ENCODE measurements around the gene CSRP1.

CSRP1 gene

DNA sequence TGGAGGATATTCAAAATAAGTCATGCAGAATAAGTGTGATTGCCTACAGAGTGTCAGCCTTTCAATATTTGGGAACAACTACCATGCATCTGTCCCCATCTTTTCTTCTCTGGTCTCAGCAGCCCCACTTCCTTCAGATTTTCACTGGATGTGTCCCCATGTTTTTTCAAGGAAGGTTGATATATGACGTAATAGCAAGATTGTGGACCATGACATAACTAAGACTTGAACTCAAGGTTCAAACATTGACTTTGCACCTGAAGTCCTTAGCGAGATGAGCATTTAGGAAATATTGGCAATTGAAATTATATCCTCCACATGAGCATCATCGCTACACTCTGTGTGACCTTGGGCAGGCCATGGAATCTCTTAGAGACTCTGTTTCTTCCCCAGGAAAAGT lies 37.8 kb upstream of the CSRP1 start:
- 97% methylated on average over 3 of the region's 3 CpGs for WGBS

DNA sequence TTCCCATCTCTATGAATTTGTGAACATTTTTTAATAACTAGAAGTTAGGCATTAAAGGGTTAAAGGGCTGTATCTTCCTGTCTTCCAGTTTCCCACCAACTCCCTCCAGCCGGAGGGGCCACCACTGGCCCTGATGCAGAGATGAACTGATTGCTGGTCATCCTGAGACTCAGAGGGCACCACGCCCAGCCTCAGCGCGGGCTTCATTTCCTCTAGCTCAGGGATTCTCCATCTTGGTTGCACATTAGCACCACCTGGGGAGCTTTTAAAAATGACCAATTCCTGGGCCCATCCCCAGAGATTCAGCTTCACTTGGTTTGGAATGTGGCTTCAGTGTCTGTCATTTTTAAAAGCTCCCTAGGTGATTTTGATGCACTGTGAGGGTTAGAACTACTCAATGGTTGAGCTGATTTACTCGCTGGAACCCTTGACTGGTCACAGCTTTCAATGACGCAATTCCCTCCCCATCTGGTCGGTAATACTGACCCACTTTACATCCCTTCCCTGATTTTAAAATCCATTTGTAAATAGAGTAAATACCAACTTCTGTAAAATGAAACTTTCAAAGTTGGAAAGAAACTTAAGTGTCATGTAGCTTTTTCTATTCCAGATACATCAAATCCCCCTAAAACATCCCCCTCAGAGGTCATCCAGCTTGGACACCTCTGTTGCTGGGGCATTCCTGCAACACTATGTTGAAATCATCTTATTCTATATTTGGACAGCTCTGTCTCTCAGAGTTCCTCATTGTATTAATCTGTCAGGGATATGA lies 37.1 kb upstream of the CSRP1 start:
- no peak overlapping the region for H3K9ac ChIP-seq (ENCODE audit: low read depth, low read length)
- H3K4me1 ChIP-seq (ENCODE audit: insufficient read depth, low read length), result peaks cover 7% of the 10 kb centered on the region
- WGBS, result 72% methylated on average over 7 of the region's 7 CpGs

More for the DNA sequence above, 37.8 kb upstream of the CSRP1 start:
- H3K4me3 ChIP-seq (ENCODE audit: low read length), result no peak overlapping the region
- no peaks in the 10 kb centered on the region for H3K9me3 ChIP-seq (ENCODE audit: insufficient read depth, low read depth, low read length)
- H3K9ac ChIP-seq (ENCODE audit: low read depth, low read length), result no peak overlapping the region
- H3K4me1 ChIP-seq (ENCODE audit: insufficient read depth, low read length), result peaks cover 7% of the 10 kb centered on the region
- peaks cover 18% of the 10 kb centered on the region for H3K27me3 ChIP-seq (ENCODE audit: insufficient read depth, low read length)
- H3K27ac ChIP-seq (ENCODE audit: low read depth, low read length), result no peak overlapping the region
- no peaks in the 10 kb centered on the region for H3K36me3 ChIP-seq (ENCODE audit: insufficient read depth, low read length)

DNA sequence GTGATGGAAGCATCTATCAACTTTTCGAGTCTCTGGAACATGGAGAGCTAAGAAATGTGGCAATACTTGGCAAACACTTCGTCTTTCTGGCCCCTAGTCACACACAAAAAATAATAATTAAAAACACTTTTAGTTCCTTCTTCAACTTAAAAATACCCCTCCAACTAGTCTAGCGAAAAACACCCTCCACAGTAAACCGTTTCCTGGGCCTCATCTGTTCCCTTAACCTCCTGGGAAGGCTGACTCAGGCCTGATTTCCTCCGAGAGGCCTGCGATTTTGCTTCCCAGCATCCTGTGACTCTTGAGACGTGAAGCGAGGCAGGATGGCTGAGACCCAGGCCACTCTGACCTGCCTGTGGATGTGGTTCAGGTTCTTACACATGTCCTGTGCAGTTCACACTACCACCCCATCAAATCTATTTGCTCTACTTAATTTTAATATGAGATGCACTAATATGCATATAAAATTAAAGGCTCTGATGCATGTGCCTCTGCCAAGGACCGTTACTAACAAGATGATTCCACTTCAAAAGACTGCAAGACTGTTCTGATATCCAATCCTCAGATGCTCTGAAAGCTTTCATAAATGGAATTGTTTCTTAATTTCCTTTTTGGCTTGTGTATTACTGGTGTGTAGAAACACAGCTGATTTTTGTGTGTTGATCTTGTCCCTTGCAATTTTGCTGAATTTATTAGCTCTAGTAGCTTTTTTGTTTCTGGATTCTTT lies 35.5 kb upstream of the CSRP1 start:
- H3K27me3 ChIP-seq (ENCODE audit: insufficient read depth, low read length), result peaks cover 38% of the 10 kb centered on the region
- 81% methylated on average over 9 of the region's 9 CpGs for WGBS
- H3K27ac ChIP-seq (ENCODE audit: low read depth, low read length), result no peak overlapping the region
- H3K4me1 ChIP-seq (ENCODE audit: insufficient read depth, low read length), result peaks cover 10% of the 10 kb centered on the region
- H3K9ac ChIP-seq (ENCODE audit: low read depth, low read length), result no peak overlapping the region
- H3K4me3 ChIP-seq (ENCODE audit: low read length), result no peak overlapping the region
- no peaks in the 10 kb centered on the region for H3K9me3 ChIP-seq (ENCODE audit: insufficient read depth, low read depth, low read length)
- no peaks in the 10 kb centered on the region for H3K36me3 ChIP-seq (ENCODE audit: insufficient read depth, low read length)

More for the DNA sequence above, 37.1 kb upstream of the CSRP1 start:
- Histone ChIP-seq H3K4me3 (ENCODE audit: low read length) (no peak overlapping the region), H3K27ac (ENCODE audit: low read depth, low read length) (no peak overlapping the region), H3K9me3 (ENCODE audit: insufficient read depth, low read depth, low read length) (no peaks in the 10 kb centered on the region), H3K36me3 (ENCODE audit: insufficient read depth, low read length) (no peaks in the 10 kb centered on the region), H3K27me3 (ENCODE audit: insufficient read depth, low read length) (peaks cover 24% of the 10 kb centered on the region)

DNA sequence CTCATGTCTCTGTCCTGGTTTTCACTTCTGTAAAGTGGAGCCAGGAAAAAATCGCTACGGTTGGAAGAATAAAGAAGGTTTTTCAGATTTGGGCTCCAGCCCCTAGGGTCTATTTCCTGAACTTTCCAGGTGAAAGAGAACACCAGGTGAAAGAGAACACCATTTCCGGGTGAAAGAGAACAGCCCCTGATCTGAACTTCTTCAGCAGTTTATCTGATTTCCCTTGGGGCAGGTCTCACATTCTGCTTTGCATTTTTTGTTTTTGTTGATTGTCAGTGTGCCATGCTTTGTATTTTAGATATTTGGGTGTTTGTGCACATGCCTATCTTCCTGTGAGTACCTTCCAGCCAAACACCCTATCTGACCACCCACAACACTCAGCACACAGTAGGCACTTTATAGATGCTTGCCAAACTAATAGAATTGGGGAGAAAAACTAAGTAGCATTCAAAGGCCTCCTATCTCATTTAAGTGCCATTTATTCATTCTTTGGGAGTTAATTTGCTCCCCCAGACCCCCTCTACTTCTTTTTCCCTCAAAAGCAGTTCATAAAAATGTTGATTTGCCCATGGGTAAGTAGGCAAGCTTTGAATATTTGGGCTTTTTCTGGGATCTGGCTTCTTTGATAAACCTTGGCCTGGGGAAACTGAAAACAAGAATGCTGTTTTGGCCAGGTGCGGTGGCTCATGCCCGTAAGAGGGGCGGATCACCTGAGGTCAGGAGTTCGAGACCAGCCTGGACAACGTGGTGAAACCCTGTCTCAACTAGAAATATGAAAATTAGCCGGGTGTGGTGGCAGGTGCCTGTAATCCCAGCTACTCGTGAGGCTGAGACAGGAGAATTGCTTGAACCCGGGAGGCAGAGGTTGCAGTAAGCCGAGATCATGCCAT lies 34.2 kb upstream of the CSRP1 start:
- WGBS, result 82% methylated on average over 12 of the region's 12 CpGs
- peaks cover 10% of the 10 kb centered on the region for H3K4me1 ChIP-seq (ENCODE audit: insufficient read depth, low read length)
- no peak overlapping the region for H3K4me3 ChIP-seq (ENCODE audit: low read length)
- H3K27me3 ChIP-seq (ENCODE audit: insufficient read depth, low read length), result peaks cover 44% of the 10 kb centered on the region
- H3K9me3 ChIP-seq (ENCODE audit: insufficient read depth, low read depth, low read length), result no peaks in the 10 kb centered on the region
- no peak overlapping the region for H3K9ac ChIP-seq (ENCODE audit: low read depth, low read length)
- H3K36me3 ChIP-seq (ENCODE audit: insufficient read depth, low read length), result no peaks in the 10 kb centered on the region
- H3K27ac ChIP-seq (ENCODE audit: low read depth, low read length), result no peak overlapping the region

DNA sequence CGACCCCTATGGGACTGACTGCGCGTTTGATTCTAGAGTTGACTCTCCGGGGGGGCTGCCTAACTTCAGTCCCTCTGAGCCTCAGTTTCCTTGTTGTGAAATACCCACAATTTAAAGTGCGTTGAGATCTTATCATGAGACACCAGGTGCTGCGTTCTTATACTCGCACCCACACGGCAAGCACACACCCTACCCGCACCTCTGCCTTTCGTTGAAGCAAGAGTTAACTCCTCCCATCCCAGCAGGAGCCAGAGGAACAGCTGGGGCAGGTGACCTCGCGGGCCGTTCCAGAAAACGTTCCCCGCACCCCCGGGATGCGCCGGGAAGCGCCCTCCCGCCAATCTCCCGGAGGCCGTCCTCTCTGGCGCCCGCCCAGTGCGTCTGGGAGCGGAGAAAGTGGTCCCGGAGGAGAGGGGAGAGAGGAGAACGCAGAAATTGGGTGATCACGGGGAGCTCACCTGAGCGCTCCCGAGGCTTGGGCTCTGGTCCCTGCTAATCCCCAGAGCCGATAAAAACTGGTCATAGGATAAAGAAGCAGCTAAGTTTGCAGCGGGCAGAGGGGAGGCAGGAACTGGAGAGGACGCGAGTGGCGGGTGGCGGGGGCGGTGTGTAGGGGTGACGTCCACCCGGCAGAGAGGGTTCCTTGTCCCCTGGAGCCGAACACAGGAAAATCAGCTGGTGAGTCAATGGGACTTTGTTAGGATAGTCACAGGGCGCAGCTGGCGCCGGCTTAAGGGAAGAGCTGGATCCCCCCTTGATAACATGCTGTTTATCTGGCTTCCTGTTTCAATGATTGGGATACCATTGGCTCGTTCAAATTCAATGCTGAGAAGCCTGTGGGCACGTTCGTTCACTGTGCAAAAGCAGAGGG lies 32.9 kb upstream of the CSRP1 start:
- H3K27ac ChIP-seq (ENCODE audit: low read depth, low read length), result no peak overlapping the region; the same call in 1 of the 2 replicates
- no peaks in the 10 kb centered on the region for H3K9me3 ChIP-seq (ENCODE audit: insufficient read depth, low read depth, low read length)
- H3K4me3 ChIP-seq (ENCODE audit: low read length), result peak overlapping the region; percentile 72
- peak overlapping the region; percentile 43; the same call in 1 of the 2 replicates for H3K9ac ChIP-seq (ENCODE audit: low read depth, low read length)
- whole genome bisulfite sequencing, result 1% methylated on average over 47 of the region's 47 CpGs
- H3K4me1 ChIP-seq (ENCODE audit: insufficient read depth, low read length), result peaks cover 10% of the 10 kb centered on the region
- H3K36me3 ChIP-seq (ENCODE audit: insufficient read depth, low read length), result no peaks in the 10 kb centered on the region
- peaks cover 44% of the 10 kb centered on the region for H3K27me3 ChIP-seq (ENCODE audit: insufficient read depth, low read length)

DNA sequence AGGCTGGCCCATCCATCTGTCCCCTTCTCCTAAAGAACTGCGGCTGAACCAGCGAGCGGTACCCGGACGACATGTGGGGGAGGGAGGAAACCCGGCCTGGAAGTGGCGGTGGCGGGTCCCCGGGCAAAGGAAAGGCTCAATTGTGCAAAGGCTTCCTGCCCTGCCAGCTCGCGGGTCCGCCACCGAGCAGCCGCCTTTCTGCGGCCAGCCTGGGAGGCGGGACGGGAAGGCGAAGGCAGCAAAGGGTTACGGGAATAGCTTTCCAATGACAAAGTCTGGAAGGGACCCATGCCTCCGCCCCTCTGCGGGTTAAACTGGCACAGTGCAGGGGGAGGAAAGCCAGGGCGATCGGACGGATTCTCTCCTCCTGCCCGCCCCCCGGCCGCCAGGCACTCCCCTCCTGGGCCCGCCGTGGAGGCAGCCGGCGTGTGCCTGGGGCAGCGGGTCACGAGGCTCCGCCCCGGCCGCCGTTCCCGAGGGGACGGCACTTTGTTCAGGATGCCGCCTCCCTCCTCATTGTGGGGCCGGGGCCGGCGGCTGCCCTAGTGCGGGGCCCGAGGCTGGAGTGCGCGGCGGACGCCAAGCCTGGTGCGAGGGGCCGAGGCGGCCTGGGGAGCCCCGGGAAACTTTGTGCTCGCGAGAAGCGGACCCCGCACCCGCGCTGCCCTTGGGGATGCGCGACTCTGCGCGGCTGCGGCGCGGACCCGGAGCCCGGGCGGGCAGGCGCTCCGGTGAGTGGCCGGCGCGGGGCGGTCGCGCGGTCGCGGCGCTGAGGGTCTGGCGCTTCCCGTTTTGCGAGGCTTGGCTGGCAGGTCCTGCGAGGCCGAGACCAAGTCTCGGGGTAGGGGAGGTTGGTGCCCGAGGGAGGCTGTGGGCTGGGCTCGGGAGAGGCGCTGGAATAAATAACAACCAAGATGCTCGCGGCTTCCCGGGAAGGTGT lies 32.0 kb upstream of the CSRP1 start, which contains the start of gene NAV1:
Gene NAV1 (plus strand): TSS at position 516 of the 940 bp plus-strand sequence. CDS start 83,758 bp downstream, outside the sequence.
- H3K27ac ChIP-seq (ENCODE audit: low read depth, low read length), result no peak within 1 kb of the TSS
- peaks cover 10% of the 10 kb centered on the region for H3K4me1 ChIP-seq (ENCODE audit: insufficient read depth, low read length)
- peaks cover 44% of the 10 kb centered on the region for H3K27me3 ChIP-seq (ENCODE audit: insufficient read depth, low read length)
- peak within 1 kb of the TSS; percentile 72 for H3K4me3 ChIP-seq (ENCODE audit: low read length)
- H3K36me3 ChIP-seq (ENCODE audit: insufficient read depth, low read length), result no peaks in the 10 kb centered on the region
- WGBS, result under 1% methylated on average over 93 of the region's 93 CpGs
- peak within 1 kb of the TSS; percentile 43 for H3K9ac ChIP-seq (ENCODE audit: low read depth, low read length)
- no peaks in the 10 kb centered on the region for H3K9me3 ChIP-seq (ENCODE audit: insufficient read depth, low read depth, low read length)

DNA sequence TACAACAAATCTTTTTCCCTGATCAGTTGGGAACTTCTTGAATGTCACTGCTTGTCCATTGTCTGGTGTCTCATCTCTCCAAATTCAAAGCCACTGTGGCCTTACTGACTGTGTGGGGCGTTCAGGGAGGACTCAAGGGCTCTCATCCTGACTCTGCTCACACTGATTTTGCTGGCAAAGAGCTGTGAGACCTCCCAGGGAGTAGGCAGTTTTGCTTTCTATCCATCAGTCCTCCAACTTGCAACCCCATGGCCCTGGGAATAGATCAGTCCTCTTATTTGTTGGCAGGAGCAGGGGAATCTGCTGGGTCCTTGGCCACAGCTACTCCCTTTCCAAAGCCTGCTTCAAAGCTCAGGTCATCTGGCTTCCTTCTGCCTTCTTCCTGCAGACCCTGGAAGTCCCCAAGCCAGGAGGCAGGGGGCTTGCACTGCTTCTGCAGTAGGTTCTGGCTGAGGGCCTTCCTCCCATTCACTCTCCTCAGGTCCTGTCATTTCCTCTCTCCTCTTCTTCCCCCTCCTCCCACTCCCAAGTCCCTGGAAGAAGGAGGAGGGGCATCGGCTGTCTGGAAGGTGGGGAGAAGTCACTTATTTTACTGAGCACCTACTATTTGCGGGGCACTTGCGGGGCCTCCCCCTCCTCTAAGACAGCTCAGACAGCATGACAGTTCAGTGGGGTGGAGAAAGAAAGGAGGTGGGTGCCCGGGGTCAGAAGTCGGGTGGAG lies 31.1 kb upstream of the CSRP1 start:
- Histone ChIP-seq H3K27ac (ENCODE audit: low read depth, low read length) (no peak overlapping the region), H3K9ac (ENCODE audit: low read depth, low read length) (no peak overlapping the region), H3K4me3 (ENCODE audit: low read length) (peak overlapping the region; percentile 72), H3K27me3 (ENCODE audit: insufficient read depth, low read length) (peaks cover 44% of the 10 kb centered on the region), H3K9me3 (ENCODE audit: insufficient read depth, low read depth, low read length) (no peaks in the 10 kb centered on the region), H3K36me3 (ENCODE audit: insufficient read depth, low read length) (no peaks in the 10 kb centered on the region), H3K4me1 (ENCODE audit: insufficient read depth, low read length) (peaks cover 10% of the 10 kb centered on the region)
- WGBS, result 15% methylated on average over 5 of the region's 6 CpGs

DNA sequence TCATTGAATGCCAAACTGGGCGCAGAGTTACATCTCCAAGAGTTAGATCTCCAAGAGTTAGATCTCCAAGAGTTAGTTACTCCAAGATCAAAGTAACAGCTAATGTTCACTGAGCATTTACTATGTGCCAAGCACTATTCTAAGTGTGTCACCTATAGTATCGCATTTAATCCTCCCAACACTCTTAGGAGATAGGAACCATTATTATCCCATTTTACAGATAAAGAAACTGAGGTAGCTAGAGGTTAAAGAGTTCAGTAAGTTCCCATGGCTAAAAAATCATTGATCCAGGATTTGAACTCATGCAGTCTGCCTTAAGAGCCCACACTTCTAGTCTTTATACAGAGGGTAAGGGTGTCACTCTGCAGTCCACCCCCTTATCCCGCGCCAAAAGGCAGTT lies 30.5 kb upstream of the CSRP1 start:
- H3K9me3 ChIP-seq (ENCODE audit: insufficient read depth, low read depth, low read length), result no peaks in the 10 kb centered on the region
- no peaks in the 10 kb centered on the region for H3K36me3 ChIP-seq (ENCODE audit: insufficient read depth, low read length)
- 96% methylated on average over 4 of the region's 4 CpGs for WGBS
- H3K9ac ChIP-seq (ENCODE audit: low read depth, low read length), result no peak overlapping the region
- H3K27ac ChIP-seq (ENCODE audit: low read depth, low read length), result no peak overlapping the region
- H3K4me3 ChIP-seq (ENCODE audit: low read length), result no peak overlapping the region
- peaks cover 44% of the 10 kb centered on the region for H3K27me3 ChIP-seq (ENCODE audit: insufficient read depth, low read length)
- H3K4me1 ChIP-seq (ENCODE audit: insufficient read depth, low read length), result peaks cover 10% of the 10 kb centered on the region

DNA sequence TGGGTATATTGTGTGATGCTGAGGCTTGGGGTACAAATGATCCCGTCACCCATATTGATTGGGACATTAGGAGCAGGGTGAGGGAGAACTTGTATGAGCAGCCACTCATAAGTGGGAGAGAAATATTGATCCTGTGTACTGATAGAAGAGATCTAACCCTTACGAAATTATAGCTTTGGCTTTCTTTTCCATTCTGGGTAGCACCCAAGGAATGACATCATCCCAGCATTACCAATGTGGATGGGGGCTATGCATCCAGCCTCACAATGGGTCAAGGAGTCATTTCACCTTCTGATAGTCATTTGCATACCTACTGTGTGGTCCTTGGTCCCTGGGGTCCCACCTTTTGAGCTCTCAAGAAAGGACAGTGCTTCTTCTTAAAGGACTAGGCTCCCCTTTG lies 30.1 kb upstream of the CSRP1 start:
- Histone ChIP-seq H3K9ac (ENCODE audit: low read depth, low read length) (no peak overlapping the region), H3K27ac (ENCODE audit: low read depth, low read length) (no peak overlapping the region), H3K4me3 (ENCODE audit: low read length) (no peak overlapping the region), H3K9me3 (ENCODE audit: insufficient read depth, low read depth, low read length) (no peaks in the 10 kb centered on the region), H3K27me3 (ENCODE audit: insufficient read depth, low read length) (peaks cover 44% of the 10 kb centered on the region), H3K4me1 (ENCODE audit: insufficient read depth, low read length) (peaks cover 10% of the 10 kb centered on the region), H3K36me3 (ENCODE audit: insufficient read depth, low read length) (no peaks in the 10 kb centered on the region)
- 97% methylated on average over 2 of the region's 2 CpGs for WGBS

Measured in HUES64 (cell line).